Measurements from ENCODE around the gene CDCA8. TPM values are rescaled to one million over a fixed set of nuclear protein-coding genes. Genes with fewer than 3 reads are reported as not detected.

Gene CDCA8
- total RNA-seq, 1 donor from 2014 or later: 3.1 TPM

- DNase-seq (ENCODE audit: low read depth): no peak
- no peak overlapping the region for H3K4me3 ChIP-seq (ENCODE audit: low read depth, low read length)
- H3K36me3 ChIP-seq (ENCODE audit: control insufficient read depth, insufficient read depth, low read length): no peaks in the 10 kb centered on the region
- TF ChIP-seq CTCF (IDR thresholded peaks at IDR 0.05; ENCODE audit: insufficient read depth, low read length, poor library complexity, severe bottlenecking): no peak
- H3K27me3 ChIP-seq (ENCODE audit: control insufficient read depth, insufficient read depth, low read length): no peaks in the 10 kb centered on the region
These were observed 38.4 kb upstream of the CDCA8 start for GRCh38 chr1:37653906-37654305.

GRCh38 chr1:37655274-37655673 lies 37.0 kb upstream of the CDCA8 start:
- Histone ChIP-seq H3K27me3 (ENCODE audit: control insufficient read depth, insufficient read depth, low read length) (no peaks in the 10 kb centered on the region), H3K36me3 (ENCODE audit: control insufficient read depth, insufficient read depth, low read length) (no peaks in the 10 kb centered on the region), H3K4me3 (ENCODE audit: low read depth, low read length) (no peak overlapping the region)
- no peak for TF ChIP-seq CTCF (IDR thresholded peaks at IDR 0.05; ENCODE audit: insufficient read depth, low read length, poor library complexity, severe bottlenecking)
- no peak for DNase-seq (ENCODE audit: low read depth)

GRCh38 chr1:37656026-37656425 lies 36.3 kb upstream of the CDCA8 start:
- H3K36me3 ChIP-seq (ENCODE audit: control insufficient read depth, insufficient read depth, low read length): no peaks in the 10 kb centered on the region
- H3K27me3 ChIP-seq (ENCODE audit: control insufficient read depth, insufficient read depth, low read length): peaks cover 3% of the 10 kb centered on the region
- no peak overlapping the region for H3K4me3 ChIP-seq (ENCODE audit: low read depth, low read length)
- no peak for TF ChIP-seq CTCF (IDR thresholded peaks at IDR 0.05; ENCODE audit: insufficient read depth, low read length, poor library complexity, severe bottlenecking)
- DNase-seq (ENCODE audit: low read depth): no peak

- no peak for TF ChIP-seq CTCF (IDR thresholded peaks at IDR 0.05; ENCODE audit: insufficient read depth, low read length, poor library complexity, severe bottlenecking)
- peaks cover 3% of the 10 kb centered on the region for H3K27me3 ChIP-seq (ENCODE audit: control insufficient read depth, insufficient read depth, low read length)
- H3K4me3 ChIP-seq (ENCODE audit: low read depth, low read length): no peak overlapping the region
- H3K36me3 ChIP-seq (ENCODE audit: control insufficient read depth, insufficient read depth, low read length): no peaks in the 10 kb centered on the region
- no peak for DNase-seq (ENCODE audit: low read depth)
These were observed 35.4 kb upstream of the CDCA8 start for GRCh38 chr1:37656881-37657280.

- no peak for TF ChIP-seq CTCF (IDR thresholded peaks at IDR 0.05; ENCODE audit: insufficient read depth, low read length, poor library complexity, severe bottlenecking)
- H3K36me3 ChIP-seq (ENCODE audit: control insufficient read depth, insufficient read depth, low read length): no peaks in the 10 kb centered on the region
- peaks cover 3% of the 10 kb centered on the region for H3K27me3 ChIP-seq (ENCODE audit: control insufficient read depth, insufficient read depth, low read length)
- no peak for DNase-seq (ENCODE audit: low read depth)
- H3K4me3 ChIP-seq (ENCODE audit: low read depth, low read length): no peak overlapping the region
These were observed 34.5 kb upstream of the CDCA8 start for GRCh38 chr1:37657620-37658412.

- no peak for TF ChIP-seq CTCF (IDR thresholded peaks at IDR 0.05; ENCODE audit: insufficient read depth, low read length, poor library complexity, severe bottlenecking)
- no peak for DNase-seq (ENCODE audit: low read depth)
- Histone ChIP-seq H3K27me3 (ENCODE audit: control insufficient read depth, insufficient read depth, low read length) (peaks cover 3% of the 10 kb centered on the region), H3K4me3 (ENCODE audit: low read depth, low read length) (no peak overlapping the region), H3K36me3 (ENCODE audit: control insufficient read depth, insufficient read depth, low read length) (no peaks in the 10 kb centered on the region)
These were observed 33.8 kb upstream of the CDCA8 start for GRCh38 chr1:37658486-37658885.

Data from kidney epithelial cell (primary cell).